HG03045 (cell line): ENCODE measurements around the gene TMEM165.
"Not testable (repeated sequence)": the region's sequence is repeated elsewhere in the genome, so short reads cannot be mapped to it uniquely, and the experiment has no call there.

ENCODE experiments used
- ATAC-seq: cut with Tn5 transposase; IDR thresholded peaks from one replicate; pipeline ENCODE4 v1.9.1; 2021; ENCODE audit warnings: mild to moderate bottlenecking, moderate library complexity; ENCODE audit not compliant: unreplicated experiment

Gene TMEM165, protein sequence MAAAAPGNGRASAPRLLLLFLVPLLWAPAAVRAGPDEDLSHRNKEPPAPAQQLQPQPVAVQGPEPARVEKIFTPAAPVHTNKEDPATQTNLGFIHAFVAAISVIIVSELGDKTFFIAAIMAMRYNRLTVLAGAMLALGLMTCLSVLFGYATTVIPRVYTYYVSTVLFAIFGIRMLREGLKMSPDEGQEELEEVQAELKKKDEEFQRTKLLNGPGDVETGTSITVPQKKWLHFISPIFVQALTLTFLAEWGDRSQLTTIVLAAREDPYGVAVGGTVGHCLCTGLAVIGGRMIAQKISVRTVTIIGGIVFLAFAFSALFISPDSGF

DNA sequence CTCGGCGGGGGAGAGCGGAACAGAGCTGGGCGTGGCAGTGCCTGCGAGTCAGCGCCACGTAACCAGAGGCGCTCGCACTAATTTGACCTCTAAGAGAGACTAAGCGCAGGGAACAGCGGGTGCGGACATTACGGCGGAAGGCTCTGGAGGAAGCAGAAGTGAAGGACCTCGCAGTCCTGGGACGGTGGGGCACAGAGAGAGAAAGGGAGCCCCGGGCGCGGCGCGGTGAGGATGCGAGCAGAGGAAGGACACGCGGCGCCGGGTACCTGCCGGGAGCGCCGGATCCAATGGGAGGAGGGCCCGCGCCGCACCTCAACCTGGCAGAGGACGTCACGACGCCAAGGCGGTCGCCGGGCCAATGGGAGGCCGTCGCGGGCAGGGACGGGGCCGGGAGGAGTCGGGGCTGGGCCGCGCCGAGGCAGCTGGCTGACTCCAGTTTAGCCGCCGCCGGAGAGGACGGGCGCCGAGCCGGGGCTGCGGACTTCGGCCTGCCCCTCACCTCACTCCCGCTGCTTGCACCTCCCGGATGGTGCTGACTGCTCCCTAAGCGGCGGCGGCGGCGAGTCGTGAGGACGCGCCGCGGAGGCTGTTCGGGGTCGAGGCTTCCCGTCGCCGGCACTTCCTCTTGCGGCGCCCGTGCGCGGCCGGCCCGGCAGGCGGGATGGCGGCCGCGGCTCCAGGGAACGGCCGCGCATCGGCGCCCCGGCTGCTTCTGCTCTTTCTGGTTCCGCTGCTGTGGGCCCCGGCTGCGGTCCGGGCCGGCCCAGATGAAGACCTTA lies at the start of gene TMEM165:
Gene TMEM165 (plus strand): TSS at position 429 of the 779 bp plus-strand sequence. CDS start 233 bp downstream, at position 662.
- ATAC-seq = peak; percentile 97

DNA sequence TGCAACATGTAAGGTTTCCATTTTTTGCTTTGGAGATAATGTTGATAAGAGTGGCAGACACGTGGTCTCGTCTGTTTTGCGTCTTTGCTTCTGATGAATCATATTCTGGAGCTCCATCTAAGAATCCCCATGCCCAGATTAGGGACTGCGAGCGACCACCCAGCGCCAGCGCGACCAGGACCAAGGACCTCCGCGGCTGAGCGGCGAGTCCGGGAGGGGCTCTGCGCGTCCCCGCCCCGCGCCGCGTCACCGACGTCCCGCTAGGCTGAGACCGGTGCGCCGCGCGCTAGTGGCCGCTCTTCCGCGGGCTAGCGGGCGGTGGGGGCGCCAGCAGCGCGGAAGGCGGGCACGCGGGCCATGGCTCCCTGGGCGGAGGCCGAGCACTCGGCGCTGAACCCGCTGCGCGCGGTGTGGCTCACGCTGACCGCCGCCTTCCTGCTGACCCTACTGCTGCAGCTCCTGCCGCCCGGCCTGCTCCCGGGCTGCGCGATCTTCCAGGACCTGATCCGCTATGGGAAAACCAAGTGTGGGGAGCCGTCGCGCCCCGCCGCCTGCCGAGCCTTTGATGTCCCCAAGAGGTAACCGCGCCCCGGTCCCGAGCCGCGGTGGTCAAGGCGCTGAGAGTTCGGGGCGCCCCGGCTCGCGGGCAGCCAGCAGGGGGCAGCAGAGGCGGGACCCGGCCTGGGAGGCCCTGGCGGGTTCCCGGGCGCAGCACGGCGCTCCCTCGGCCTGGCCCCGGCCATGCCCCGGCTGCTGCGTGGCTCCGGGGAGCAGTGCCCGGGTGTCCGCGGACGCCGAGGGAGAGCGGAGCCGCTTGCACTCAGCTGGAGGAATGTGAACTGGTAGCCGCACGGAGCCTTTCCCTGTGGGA lies 49.5 kb upstream of the TMEM165 start, which contains the start of gene SRD5A3:
Gene SRD5A3 (plus strand): TSS at position 263 of the 871 bp plus-strand sequence. CDS start 95 bp downstream, at position 358.
- peak; percentile 97 for ATAC-seq

DNA sequence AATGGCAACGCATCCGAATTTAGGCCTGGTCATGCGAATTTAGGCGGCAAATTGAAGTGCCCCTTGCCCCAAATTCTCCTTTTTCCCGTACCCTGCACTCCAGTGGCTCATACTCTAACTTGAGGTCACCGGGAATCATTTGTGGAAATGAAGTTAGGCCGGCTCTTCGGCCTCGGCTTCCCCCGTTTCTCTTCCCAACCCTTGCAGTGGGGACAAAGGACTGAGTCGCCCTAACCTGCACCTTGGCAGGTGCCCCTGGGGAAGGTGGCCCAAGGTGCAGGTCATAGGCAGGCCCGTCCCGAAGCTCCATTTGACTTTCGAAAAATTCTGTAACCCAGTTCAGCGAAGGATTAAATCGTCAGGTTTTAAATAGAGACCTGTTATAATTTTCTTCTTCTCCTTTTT lies 48.9 kb upstream of the TMEM165 start:
- no peak for ATAC-seq

DNA sequence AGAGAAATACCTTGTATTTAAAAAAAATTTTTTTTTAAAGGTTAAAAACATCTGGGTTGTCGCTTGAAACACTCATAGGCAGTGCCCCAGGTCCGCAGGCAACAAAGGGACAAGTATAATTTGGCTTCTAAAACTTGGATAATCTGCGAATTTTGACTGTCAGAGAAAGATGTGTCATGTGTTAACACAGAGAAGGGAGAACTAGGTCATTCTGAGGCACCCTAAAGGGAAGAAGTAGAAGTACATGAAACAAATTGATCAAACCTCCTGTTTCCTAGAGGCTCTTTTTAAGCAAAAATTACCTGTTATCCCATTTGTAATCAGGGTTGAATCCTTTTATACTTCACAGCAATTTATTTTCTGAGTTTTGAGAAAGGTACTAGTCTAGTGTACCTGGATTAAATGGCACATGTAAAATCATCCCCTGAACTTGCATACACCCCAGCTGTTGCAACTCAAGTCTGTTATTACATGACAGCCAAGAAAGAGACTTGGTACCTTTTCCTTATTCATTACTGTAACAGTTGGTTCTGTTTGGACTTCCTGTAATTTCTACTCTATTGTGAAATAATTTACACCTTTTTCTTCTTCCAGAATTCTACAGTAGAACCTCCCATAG lies 48.0 kb upstream of the TMEM165 start:
- ATAC-seq = no peak

DNA sequence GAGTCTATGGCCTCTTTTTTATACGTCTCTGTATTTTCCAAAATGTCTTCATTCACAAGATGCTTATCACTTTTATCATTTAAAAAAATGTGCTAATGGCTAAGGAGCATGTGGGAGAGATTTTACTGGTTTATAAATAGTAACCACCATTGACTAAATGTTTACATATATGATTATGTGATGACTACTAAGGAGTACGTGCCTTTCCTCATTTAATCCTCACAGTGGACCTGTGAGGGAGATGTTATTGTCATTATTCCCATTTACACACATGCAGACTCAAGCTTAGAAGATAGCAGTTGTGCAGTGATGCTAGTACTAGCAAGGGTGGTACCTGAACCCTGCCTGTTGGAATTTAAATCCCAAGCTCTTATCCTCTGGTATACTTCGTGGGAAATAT lies 47.3 kb upstream of the TMEM165 start:
- ATAC-seq = no peak

DNA sequence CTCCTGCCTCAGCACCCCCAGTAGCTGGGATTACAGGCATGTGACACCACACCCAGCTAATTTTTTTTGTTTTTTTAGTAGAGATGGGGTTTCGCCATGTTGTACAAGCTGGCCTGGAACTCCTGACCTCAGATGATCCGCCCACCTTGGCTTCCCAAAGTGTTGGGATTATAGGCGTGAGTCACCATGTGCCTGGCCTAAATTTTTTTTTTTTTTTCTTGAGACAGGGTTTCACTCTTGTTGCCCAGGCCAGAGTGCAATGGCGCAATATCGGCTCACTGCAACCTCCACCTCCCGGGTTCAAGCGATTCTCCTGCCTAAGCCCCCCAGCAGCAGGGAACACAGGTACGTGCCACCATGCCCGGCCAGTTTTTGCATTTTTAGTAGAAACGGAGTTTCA lies 44.9 kb upstream of the TMEM165 start:
- not testable (repeated sequence) for ATAC-seq

DNA sequence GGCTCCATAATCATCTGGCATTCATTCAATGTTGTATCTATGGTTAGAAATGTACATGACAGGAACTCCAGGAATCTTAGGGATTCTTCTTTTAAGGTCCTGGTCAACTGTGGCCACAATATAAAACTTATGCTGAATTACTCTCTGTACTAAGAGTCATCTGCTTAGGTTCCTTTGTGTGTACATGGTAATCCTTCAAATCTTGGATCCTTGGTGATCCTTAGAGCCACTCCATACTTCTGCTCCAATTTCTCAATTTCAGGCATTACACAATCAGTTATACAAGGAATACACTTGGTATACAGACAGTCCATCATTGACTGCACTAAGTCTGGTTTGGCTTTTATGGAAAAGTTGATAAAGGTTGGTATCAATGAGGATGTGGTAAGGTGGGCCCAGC lies 43.9 kb upstream of the TMEM165 start:
- no peak for ATAC-seq

DNA sequence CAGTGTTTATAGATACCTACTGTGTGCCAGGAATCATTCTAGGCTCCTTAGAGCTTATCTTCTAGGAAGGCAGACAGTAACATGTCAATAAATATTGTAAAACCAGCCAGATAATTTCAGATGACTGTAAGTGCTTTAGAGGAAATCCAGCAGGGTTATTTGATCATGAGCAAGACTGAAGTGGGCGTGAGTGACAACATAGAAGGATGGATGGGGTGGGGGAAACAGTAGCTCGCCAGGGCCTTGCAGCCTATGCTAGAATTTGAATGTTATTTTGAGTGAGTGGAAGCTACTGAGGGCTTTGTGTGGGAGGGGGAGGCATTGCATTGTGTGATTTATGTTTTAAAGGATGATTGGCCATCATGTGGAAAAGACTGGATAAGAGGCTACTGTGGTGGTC lies 43.0 kb upstream of the TMEM165 start:
- ATAC-seq = no peak

DNA sequence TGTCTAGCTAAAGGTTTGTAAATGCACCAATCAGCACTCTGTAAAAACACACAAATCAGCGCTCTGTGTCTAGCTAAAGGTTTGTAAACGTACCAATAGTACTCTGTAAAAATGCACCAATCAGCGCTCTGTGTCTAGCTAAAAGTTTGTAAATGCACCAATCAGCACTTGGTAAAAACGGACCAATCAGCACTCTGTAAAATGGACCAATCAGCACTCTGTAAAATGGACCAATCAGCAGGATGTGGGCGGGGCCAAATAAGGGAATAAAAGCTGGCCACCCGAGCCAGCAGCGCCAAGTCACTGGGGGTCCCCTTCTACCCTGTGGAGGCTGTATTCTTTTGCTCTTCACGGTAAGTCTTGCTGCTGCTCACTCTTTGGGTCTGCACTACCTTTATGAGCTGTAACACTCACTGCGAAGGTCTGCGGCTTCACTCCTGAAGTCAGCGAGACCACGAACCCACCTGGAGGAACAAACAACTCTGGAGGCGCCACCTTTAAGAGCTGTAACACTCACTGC lies 42.5 kb upstream of the TMEM165 start:
- not testable (repeated sequence) for ATAC-seq

DNA sequence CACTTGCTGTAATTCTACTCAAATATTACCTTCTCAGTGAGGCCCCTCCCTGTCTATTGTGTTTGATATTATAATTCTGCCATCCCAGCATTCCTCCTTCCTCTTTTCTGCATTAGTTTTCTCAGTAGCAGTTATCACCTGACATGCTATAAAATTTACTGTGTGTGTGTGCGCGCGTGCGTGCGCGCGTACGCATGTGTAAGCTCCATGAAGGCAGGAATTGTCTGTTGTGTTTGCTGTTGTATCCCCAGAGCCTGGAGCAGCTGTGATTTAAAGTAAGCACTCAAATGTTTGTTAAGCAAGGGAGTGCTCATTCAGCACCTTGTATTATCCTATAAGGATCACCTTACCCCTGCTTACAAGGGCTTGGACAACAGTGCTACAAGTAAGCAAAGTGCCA lies 41.1 kb upstream of the TMEM165 start:
- ATAC-seq = no peak

DNA sequence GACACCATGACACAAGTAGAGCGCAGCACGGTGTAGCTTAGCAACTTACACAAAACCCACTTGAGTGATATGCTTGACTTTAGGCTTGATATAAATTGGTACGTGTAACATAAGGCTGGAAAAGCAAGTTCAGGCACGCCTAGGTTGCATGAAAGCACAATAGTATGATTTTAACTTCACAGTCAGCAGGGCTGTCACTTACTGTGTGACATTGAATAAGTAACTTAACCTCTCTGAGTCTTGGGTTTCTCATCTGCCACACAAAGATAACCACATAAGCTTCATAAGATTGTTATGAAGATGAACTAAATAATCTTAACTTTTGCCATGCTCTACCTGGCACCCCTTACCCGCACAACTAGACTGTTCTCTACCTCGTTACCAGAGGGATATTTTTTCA lies 40.2 kb upstream of the TMEM165 start:
- ATAC-seq = no peak

DNA sequence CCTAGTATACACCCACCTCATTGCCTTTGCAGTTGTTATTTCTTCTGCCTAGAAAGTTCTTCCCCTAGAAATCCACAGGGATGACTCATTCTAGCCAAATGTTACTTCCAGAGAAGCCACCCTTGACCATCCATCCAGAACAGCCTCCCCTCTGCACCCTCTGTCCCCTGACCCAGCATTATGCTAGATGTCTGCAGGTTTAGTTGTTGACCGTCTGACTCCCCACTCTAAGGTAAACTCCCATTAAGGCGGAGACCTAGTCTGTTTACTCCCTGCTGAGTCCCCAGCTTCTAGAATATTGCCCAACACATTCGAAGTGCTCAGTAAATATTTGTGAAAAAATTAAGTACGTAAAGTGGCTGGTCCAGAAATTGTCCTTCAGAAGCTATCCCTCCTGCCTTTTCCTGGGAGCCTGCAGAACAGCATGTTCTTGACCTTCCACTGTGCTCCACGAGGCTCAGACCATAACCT lies 38.7 kb upstream of the TMEM165 start:
- ATAC-seq = no peak

DNA sequence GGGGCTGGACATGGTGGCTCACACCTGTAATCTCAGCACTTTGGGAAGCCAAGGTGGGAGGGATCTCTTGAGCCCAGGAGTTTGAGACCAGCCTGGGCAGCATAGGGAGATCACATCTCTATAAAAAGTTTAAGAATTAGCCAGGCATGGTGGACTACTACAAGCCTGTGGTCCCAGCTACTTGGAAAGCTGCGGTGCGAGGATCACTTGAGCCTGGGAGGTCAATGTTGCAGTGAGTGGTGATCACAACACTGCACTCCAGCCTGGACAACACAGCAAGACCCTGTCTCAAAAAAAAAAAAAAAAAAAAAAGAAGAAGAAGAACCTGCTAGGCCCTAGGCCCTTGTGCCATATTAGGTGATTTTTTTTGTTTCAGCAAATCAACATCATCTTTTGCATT lies 37.5 kb upstream of the TMEM165 start:
- no peak for ATAC-seq

DNA sequence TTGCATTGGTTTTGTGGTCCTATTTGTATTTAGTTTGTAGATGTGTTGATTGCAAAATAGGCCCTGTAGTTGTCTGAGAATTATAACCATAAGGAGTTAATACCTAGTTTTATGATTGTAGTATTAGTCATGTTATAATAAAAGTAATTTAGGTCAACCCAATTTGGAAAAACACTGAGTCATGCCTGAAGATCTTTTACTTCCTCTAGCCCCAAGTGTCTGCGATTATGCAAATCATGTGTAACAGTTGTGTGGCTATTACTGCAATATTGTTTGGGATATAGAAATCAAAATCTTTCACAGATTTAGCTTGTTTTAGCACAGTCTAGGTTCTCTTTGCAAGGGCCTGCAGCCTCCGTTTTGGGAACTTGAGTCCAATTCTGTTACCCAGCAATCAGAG lies 37.1 kb upstream of the TMEM165 start:
- peak; percentile 75 for ATAC-seq

DNA sequence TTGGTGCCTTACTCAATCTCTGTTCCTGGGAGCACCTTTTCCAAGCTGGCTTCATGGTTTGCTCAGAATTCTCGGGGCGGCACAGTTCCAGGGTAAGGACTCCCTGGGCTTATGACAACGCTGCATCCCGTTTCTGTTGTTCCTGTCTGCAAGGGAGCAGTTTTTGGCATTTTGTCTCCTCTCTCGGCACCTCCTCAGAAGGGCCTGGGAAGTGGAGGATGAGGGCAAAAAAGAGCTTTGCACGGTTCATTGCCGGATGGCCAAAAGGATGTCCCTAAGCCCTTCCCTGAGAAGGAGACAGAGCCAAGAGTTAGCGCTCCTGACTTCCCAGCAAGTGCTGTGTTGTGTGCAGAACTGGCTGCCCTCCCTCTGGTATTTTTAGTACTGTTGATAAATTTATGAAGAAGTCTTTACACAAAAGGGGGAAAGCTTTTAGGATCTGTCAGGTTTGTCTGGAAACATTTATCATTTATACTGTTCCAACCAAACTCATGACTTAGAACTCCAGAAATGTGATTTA lies 36.3 kb upstream of the TMEM165 start:
- ATAC-seq = no peak

DNA sequence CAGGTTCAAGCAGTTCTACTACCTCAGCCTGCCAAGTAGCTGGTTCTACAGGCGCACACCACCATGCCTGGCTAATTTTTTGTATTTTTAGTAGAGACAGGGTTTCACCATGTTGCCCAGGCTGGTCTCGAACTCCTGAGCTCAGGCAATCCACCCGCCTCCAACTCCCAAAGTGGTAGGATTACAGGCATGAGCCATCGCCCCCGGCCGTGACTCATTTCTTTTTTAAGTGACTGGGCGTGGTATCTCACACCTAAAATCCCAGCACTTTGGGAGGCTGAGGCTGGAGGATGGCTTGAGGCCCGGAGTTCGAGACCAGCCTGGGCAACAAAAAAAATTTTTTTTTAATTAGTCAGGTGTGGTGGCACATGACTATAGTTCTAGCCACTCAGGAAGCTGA lies 32.8 kb upstream of the TMEM165 start:
- ATAC-seq = not testable (repeated sequence)

DNA sequence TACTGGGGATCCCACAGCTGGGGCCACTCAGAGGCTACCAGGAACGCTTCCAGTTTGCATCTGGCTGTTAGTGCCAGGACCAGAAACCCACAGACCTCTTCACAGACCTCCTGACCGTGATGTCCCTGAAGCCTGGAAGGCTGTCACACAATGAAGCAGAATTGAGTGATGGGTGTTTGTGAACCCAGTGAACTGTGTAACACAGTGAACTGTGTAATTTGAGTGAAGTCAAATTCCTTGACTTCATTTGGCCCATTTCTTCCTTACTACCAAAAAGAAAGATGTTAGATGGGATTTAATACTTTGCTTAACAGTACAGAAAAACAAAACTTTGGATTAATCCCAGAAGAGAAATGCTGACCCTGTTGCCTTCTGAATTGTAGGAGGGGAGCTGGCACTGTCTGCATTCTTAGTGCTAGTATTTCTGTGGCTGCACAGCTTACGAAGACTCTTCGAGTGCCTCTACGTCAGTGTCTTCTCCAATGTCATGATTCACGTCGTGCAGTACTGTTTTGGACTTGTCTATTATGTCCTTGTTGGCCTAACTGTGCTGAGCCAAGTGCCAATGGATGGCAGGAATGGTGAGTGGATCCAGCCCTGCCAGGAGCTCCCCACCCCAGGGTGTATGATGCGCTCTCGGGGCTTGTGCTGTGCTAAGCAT lies 31.9 kb upstream of the TMEM165 start:
- ATAC-seq = no peak

DNA sequence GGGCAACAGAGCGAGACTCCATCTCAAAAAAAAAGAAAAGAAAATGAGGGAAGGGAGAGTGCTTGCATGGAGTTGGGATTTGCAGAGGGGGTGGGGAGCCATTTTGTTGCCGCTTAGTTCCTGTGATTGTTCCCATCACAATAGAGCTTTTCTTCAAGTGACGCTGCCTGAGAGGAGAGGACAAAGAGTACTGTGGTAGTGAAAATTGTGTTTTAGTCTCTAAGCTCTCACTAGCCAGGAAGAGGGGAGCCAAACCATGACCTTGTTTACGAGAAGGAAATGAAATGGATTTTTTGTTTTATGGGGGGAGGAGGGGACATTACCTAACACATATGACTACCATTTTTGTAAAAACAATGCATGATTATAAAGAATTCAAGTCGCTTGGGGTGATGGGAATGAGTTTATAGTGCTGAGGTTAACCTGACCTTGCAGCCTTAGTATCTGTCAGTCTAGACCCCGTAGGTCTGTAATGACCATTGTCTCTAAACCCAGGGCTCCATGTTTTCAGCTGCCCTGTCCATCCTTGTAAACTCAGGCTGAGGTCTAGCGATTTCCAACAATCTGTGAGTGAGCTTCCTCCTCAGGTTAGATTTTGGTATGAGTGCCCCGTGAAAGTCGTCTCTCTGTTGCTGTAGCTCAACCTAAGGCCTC lies 30.9 kb upstream of the TMEM165 start:
- no peak for ATAC-seq

DNA sequence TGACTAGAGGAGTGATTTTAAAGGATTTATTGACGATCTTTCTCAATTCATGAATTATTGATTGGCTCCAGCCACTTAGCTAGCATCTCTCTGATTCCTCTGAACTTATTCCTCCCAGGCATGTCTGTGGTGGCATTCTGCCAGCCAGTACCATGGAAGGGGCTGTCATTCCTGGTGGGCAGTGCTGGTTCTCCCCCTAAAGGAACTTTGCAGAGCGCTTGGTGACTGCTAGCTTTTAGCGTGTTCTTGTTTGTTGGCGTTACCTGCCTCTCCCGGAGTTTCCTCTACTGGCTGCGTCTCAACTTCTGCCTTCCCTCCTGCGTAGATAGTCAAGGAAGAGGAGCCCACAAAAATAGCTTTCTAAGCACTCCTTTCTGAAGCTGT lies 30.4 kb upstream of the TMEM165 start:
- ATAC-seq = no peak
